Osteoblast (primary cell): Measurements from ENCODE around the gene ZNF277. TPM values are rescaled to one million over a fixed set of nuclear protein-coding genes. Genes with fewer than 3 reads are reported as not detected.

Experiments
- DNase-seq: peaks from one replicate; pipeline ENCODE4 v3.0.0; 2011; ENCODE audit warnings: low spot score, mixed read lengths; ENCODE audit not compliant: insufficient read length; ENCODE audit errors: missing footprints
- H2AFZ ChIP-seq: 2 replicates; pipeline ENCODE4 v1.6.0; 2011; ENCODE audit warnings: mild to moderate bottlenecking, low read length
- H3K27ac ChIP-seq: 2 replicates; pipeline ENCODE4 v1.5.1; 2011; ENCODE audit warnings: mild to moderate bottlenecking, low read depth, low read length, moderate library complexity
- H3K27me3 ChIP-seq: 2 replicates; pipeline ENCODE4 v1.6.0; 2012; ENCODE audit warnings: mild to moderate bottlenecking, control low read depth, inconsistent platforms, low read length, moderate library complexity; ENCODE audit not compliant: insufficient read depth
- H3K36me3 ChIP-seq: 2 replicates; pipeline ENCODE4 v1.5.1; 2011; ENCODE audit warnings: mild to moderate bottlenecking, low read length, control low read depth, moderate library complexity; ENCODE audit not compliant: insufficient read depth
- H3K4me1 ChIP-seq: 2 replicates; pipeline ENCODE4 v1.5.1; 2011; ENCODE audit warnings: mild to moderate bottlenecking, low read length, control low read depth, moderate library complexity; ENCODE audit not compliant: insufficient read depth
- H3K4me2 ChIP-seq: 2 replicates; pipeline ENCODE4 v1.6.0; 2011; ENCODE audit warnings: mild to moderate bottlenecking, low read length; ENCODE audit not compliant: insufficient read depth
- H3K4me3 ChIP-seq: fragments of 200-600 bp; sonication (generic); 3 replicates; pipeline ENCODE4 v1.5.1; 2012; ENCODE audit warnings: mild to moderate bottlenecking, low read length, inconsistent platforms; ENCODE audit not compliant: insufficient read depth
- H3K79me2 ChIP-seq: 2 replicates; pipeline ENCODE4 v1.6.0; 2012; ENCODE audit warnings: mild to moderate bottlenecking, low read length, control low read depth, inconsistent platforms; ENCODE audit not compliant: insufficient read depth
- H3K9me3 ChIP-seq: 2 replicates; pipeline ENCODE4 v1.5.1; 2011; ENCODE audit warnings: low read depth, low read length, control low read depth
- H4K20me1 ChIP-seq: 2 replicates; pipeline ENCODE4 v1.6.0; 2012; ENCODE audit warnings: mild to moderate bottlenecking, low read length, control low read depth; ENCODE audit not compliant: insufficient read depth
- total RNA-seq: library from RNA; depleted of rRNA; stranded (reverse); fragments of >200 nt; gene quantifications from 2 replicates; pipeline ENCODE4 v1.2.3, GENCODE V29; 2012
- TF ChIP-seq, protein P1 (sequence below): IDR thresholded peaks from 2 replicates; pipeline ENCODE4 v1.5.1; 2011; ENCODE audit warnings: mild to moderate bottlenecking, low read depth, low read length, moderate library complexity; ENCODE audit errors: extremely low read depth

ZNF277 gene
- total RNA-seq, 1 donor, result 58.6 TPM

DNA sequence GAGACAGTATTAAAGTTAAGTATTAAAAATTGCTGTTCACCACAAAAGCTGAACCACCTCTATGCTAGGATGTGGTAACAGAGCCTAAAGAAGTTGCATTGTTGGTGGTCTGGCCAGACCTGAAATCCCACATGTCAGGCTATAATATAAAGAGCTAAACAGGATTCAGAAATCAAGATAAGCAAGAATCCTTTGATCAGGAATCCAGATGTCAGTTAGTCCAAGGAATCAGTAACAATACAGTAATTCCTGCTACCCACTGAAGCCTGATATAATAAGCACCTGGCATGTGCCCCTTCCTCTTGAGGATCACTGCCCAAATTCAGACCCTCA lies 48.9 kb downstream of the ZNF277 start:
- Histone ChIP-seq H3K79me2 (peaks cover 2% of the 10 kb centered on the region), H3K4me1 (no peaks in the 10 kb centered on the region), H4K20me1 (no peaks in the 10 kb centered on the region), H2AFZ (no peak overlapping the region), H3K27me3 (no peaks in the 10 kb centered on the region), H3K9me3 (no peaks in the 10 kb centered on the region), H3K36me3 (no peaks in the 10 kb centered on the region), H3K27ac (no peak overlapping the region), H3K4me3 (no peak overlapping the region), H3K4me2 (no peak overlapping the region)
- DNase-seq, result no peak
- TF ChIP-seq, protein P1, sequence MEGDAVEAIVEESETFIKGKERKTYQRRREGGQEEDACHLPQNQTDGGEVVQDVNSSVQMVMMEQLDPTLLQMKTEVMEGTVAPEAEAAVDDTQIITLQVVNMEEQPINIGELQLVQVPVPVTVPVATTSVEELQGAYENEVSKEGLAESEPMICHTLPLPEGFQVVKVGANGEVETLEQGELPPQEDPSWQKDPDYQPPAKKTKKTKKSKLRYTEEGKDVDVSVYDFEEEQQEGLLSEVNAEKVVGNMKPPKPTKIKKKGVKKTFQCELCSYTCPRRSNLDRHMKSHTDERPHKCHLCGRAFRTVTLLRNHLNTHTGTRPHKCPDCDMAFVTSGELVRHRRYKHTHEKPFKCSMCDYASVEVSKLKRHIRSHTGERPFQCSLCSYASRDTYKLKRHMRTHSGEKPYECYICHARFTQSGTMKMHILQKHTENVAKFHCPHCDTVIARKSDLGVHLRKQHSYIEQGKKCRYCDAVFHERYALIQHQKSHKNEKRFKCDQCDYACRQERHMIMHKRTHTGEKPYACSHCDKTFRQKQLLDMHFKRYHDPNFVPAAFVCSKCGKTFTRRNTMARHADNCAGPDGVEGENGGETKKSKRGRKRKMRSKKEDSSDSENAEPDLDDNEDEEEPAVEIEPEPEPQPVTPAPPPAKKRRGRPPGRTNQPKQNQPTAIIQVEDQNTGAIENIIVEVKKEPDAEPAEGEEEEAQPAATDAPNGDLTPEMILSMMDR, result no peak

DNA sequence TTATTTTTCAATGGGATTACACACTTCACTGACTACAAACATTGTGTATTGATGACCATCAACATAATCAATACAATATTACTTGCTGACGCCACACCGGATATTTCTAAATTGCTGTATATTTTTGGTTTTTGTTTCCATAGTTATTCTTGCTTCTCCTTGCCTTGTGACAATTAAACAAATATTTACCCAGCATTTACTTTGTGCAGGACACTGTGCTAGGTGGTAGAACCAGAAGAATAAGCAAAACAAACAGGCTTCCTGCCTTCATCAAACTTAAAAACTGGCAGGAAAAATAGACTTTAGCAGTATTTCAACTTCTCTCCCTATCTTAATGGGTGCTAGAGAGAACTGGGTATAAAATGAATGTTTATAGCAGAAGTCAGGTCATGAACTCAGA lies 50.6 kb downstream of the ZNF277 start:
- no peaks in the 10 kb centered on the region for H3K9me3 ChIP-seq
- peaks cover 2% of the 10 kb centered on the region for H3K79me2 ChIP-seq
- no peaks in the 10 kb centered on the region for H4K20me1 ChIP-seq
- no peaks in the 10 kb centered on the region for H3K36me3 ChIP-seq
- no peak for DNase-seq
- no peak overlapping the region for H3K27ac ChIP-seq
- H3K4me2 ChIP-seq, result no peak overlapping the region
- no peaks in the 10 kb centered on the region for H3K27me3 ChIP-seq
- no peak overlapping the region for H3K4me3 ChIP-seq
- H3K4me1 ChIP-seq, result no peaks in the 10 kb centered on the region
- TF ChIP-seq, protein P1, result no peak
- no peak overlapping the region for H2AFZ ChIP-seq

DNA sequence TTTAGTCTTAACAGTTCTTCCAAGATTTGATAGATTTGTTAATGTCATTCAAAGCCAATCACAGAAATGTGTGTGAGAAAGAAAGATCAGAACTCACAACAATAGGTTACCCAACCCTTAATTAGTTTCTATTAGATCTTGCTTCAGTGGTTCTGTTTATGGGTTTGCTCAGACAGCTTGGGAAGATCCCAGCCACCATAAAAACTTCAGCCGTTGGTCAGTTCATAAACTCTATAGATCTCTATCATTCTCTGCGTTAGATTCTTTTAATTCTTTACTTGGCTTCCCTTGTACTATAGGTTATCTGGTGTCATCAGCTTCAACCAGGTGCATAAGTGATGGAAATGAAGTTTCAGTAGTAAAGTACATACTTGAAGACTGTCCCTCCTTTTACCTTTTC lies 54.4 kb downstream of the ZNF277 start:
- DNase-seq, result no peak
- Histone ChIP-seq H3K27ac (no peak overlapping the region), H3K36me3 (no peaks in the 10 kb centered on the region), H3K79me2 (peaks cover 3% of the 10 kb centered on the region), H3K27me3 (no peaks in the 10 kb centered on the region), H3K4me2 (no peak overlapping the region), H3K4me3 (no peak overlapping the region), H3K4me1 (peaks cover under 1% of the 10 kb centered on the region), H4K20me1 (no peaks in the 10 kb centered on the region), H3K9me3 (no peaks in the 10 kb centered on the region), H2AFZ (no peak overlapping the region)
- TF ChIP-seq, protein P1, result no peak

DNA sequence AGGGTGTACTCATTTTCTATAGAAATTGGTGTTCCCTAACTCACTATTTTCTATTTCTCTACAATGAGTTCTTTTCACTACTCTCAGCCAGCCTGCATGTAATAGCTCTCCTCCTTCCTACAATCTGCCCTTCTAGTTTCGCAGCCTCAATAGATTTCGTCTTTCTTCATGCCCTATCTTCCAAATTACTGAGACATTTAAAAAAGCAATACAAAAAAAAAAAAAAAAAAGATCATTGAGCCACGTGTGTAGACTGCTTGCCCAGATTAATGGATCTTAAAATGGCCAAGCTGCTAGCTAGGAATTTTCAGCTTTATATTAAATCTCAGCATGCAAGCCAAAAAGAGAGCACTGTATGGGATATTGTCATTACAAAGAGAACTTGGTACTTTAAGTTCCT lies 55.5 kb downstream of the ZNF277 start:
- Histone ChIP-seq H3K4me3 (no peak overlapping the region), H2AFZ (no peak overlapping the region), H3K4me1 (peaks cover 10% of the 10 kb centered on the region), H3K4me2 (no peak overlapping the region), H4K20me1 (no peaks in the 10 kb centered on the region), H3K79me2 (peaks cover 3% of the 10 kb centered on the region), H3K27ac (no peak overlapping the region), H3K9me3 (no peaks in the 10 kb centered on the region), H3K27me3 (no peaks in the 10 kb centered on the region), H3K36me3 (no peaks in the 10 kb centered on the region)
- TF ChIP-seq, protein P1, result no peak
- DNase-seq, result no peak
